ENCODE measurements around the gene LRP5. TPM values are rescaled to one million over a fixed set of nuclear protein-coding genes. Genes with fewer than 3 reads are reported as not detected.
"Not testable (repeated sequence)": the region's sequence is repeated elsewhere in the genome, so short reads cannot be mapped to it uniquely, and the experiment has no call there.

Gene LRP5
- total RNA-seq, 1 donor from 2014 or later, result 64.8 TPM

DNA sequence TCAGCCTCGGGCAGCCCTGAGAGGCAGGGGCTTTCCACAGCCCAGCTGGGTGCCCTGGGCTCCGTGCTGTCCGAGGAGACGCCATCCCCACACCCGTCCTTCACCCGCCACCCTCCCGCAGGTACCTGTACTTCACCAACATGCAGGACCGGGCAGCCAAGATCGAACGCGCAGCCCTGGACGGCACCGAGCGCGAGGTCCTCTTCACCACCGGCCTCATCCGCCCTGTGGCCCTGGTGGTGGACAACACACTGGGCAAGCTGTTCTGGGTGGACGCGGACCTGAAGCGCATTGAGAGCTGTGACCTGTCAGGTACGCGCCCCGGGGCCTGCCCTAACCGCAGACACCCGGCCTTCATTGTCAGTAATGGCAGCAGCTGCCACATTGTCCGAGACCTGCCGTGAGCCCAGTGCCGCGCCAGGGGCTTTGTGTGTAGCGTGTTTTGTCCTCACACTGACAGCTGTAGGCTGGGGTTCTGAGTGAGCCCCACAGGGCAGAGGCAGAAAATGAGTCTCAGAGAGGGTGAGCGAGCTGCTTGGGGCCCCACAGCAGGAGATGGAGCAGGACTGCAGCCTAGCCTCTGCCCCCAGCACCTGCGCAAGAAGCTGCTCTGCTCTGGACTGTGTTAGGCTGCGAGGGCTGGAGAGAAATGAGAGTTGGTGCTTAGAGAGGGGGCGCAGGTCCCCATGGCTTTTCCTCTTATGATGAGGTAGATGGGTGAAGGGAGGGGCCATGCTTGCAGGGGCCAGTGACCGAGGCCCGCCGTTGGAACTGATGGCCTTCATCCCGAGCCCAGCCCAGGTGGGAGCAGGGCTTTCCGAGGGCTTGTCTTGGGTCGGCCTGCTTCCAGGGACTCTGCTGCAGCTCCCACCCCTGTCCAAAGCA is 112.8 kb downstream of the LRP5 start:
- ATAC-seq (no peak), DNase-seq (no peak)
- intact Hi-C loops (cut with micrococcal nuclease), result no loop called here

DNA sequence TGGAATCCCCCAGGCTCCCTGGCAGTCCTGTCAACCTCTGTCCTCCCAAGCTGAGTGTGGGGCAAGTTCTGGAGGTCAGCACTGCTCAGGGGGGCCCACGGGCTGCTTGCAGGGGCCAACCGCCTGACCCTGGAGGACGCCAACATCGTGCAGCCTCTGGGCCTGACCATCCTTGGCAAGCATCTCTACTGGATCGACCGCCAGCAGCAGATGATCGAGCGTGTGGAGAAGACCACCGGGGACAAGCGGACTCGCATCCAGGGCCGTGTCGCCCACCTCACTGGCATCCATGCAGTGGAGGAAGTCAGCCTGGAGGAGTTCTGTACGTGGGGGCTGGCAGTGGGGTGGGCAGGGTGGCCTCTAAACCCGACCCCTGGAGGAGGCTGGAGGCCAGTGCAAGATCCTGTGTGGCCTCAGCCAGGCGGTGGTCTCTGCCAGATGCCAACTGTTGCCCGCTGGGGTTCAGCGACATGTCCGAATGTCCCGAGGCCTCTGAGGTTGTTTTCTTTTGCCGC is 113.5 kb downstream of the LRP5 start:
- intact Hi-C loops (cut with micrococcal nuclease), result no loop called here
- DNase-seq (no peak), ATAC-seq (no peak)

DNA sequence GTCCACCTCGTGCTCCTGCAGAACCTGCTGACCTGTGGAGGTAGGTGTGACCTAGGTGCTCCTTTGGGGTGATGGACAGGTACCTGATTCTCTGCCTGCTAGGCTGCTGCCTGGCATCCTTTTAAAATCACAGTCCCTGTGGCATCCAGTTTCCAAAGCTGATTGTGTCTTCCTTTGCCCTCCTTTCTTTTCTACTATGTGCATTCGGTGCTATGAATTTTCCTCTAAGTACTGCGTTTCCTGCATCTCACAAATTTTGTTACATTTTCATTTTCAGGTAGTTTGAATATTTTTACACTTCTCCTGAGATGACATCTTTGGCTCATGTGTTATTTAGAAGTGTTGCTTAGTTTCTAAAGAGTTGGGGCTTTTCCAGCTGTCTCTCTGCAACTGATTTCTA is 117.3 kb downstream of the LRP5 start:
- intact Hi-C loops (cut with micrococcal nuclease), result no loop called here
- DNase-seq (no peak), ATAC-seq (no peak)

DNA sequence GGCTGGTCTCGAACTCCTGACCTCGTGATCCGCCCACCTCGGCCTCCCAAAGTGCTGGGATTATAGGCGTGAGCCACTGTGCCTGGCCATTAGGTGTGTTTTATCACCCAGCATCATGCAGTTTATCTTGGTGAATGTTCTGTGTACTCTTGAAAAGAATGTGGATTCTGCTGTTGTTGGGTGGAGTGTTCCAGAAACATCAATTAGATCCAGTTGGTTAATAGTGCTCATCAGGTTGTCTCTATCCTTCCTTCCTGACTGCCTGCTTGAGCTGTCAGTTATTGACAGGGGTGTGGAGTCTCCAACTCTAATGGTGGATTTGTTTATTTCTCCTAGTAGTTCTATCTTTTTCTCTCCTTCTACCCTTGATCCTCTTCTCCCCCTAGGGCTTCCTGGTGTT is 118.0 kb downstream of the LRP5 start:
- no peak for DNase-seq
- no peak for ATAC-seq
- intact Hi-C loops (cut with micrococcal nuclease), result no loop called here

DNA sequence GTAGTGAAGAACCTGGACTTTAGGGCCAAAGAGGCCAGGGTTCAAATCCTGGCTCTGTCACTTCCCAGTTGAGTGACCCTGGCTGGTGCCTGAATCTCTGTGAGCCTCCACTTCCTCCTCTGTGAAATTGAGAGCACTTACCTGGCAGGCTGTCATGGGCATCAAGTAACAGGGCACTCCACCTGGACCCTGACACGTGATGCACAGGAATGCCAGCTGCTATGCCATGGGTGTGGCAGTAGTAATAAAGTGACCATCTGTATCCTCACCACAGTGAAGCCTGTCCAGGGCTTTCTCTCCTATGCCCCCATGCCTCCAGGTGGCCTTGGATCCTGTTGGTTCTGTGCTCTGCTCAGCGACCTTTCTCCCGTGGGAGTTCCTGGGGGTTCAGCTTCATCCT is 118.4 kb downstream of the LRP5 start:
- DNase-seq (no peak), ATAC-seq (no peak)
- intact Hi-C loops (cut with micrococcal nuclease), result no loop called here

DNA sequence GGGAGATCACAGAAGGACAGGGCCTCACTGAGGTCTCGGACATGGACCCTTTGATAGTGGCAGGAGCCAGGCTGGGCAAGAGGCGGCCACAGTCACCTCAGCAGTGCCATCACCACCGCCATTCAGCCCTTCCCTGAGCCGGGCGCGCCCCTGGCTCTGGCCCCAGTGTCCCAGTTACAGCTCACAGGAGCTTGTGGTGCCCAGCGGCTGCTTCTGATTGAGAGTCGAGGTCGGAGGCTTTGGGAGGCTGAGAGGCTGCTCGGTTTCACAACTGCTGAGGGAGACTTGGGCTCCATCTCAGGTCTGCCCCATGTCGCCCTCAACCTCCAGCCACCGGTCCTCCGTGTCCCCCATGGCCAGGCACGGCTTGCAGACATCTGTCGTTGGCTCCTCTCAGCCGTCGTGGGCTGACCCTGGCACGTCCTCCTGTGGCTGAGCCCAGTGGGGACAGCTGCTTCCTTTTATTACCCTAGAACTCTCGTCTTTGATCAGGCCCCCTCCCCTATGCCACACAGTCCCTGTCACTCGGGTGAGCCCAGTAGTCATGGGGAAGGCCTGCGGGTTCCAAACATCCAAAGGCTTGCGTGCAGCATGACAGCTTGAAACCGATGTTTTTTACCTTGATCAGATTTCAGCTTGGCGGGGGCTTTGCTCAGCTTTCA is 119.7 kb downstream of the LRP5 start:
- DNase-seq (no peak), ATAC-seq (no peak)
- intact Hi-C loops (cut with micrococcal nuclease), result no loop called here

DNA sequence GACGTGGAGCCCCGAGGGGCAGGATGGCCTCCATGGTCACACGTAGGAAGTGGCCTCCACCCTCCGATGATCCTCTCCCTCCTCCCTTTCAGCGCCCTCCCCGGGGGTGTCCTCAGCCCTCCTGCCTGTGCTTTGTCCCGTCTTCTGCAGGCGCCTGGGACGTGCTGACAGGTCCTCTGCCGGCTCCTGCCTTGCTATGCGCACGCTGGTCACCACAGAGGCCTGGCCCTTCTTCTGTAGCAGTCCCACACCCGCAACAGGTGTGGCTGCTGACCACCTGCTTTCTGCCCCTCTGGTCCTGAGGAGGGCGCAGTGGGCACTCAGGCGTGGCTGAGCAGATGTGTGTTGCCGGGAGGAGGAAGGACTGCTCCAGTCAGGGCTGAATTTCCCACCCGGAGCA is 120.5 kb downstream of the LRP5 start:
- ATAC-seq (peak; percentile 78), DNase-seq (peak; percentile 83)
- intact Hi-C loops (cut with micrococcal nuclease), result no loop called here

DNA sequence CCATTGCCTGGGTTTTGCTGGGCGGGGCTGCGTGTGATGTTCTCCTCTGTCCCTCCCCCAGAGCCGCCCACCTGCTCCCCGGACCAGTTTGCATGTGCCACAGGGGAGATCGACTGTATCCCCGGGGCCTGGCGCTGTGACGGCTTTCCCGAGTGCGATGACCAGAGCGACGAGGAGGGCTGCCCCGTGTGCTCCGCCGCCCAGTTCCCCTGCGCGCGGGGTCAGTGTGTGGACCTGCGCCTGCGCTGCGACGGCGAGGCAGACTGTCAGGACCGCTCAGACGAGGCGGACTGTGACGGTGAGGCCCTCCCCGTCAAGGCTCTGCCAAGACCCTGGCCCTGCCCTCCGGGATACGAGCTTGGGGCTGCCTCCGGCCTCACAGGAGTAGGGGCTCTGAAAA is 121.2 kb downstream of the LRP5 start:
- intact Hi-C loops (cut with micrococcal nuclease), result no loop called here
- ATAC-seq, result no peak
- DNase-seq, result no peak

DNA sequence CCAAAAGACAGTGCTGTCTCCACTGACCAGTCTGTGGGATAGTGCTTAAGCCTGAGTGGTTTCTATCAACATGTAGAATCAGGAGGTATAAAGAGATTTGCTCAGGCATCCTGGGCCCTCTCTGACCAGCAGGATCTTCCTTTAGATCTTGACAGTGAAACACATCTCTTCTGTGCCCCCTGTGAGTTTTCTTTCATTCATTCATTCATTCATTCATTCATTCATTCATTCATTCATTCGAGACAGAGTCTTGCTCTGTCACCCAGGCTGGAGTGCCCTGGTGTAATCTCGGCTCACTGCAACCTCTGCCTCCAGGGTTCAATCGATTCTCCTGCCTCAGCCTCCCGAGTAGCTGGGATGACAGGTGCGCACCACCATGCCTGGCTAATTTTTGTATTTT is 121.8 kb downstream of the LRP5 start:
- ATAC-seq; DNase-seq; intact Hi-C loops (cut with micrococcal nuclease): not testable (repeated sequence)

DNA sequence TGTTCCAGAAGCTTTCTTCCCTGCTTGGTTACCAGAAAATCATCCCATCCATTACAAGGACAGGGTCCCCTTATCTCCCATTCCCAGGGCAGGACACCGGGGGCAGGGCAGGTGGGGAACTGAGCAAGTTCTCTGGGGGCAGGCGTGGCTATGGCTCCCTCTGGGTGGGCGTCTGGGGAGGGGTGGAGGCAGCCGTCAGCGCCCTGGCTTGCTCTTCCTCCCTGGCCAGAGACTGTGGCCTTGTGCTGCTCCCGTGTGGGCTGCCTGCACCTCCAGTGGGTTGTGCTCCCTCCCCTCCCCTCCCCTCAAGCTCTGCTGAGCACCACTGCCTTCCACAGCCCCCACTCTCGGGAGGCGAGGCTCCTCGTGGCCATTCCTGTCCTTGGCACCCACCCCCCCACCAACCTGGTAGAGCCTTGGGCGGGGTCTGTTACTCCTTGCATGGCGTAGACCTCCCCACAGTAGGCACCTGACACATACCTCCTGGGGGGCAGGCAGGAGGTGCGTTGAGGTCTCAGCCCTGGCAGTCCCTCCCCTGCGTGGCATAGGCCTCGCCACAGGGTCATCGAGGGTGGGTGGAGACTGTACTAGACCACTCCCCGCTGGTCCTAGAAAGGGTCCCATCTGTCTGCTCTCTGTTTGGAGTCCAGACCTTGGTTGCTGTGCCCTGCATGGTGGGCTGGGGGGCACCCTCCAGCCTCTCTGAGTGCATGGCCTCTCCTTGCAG is 123.9 kb downstream of the LRP5 start:
- DNase-seq, result no peak
- ATAC-seq, result no peak
- intact Hi-C loops (cut with micrococcal nuclease), result no loop called here

DNA sequence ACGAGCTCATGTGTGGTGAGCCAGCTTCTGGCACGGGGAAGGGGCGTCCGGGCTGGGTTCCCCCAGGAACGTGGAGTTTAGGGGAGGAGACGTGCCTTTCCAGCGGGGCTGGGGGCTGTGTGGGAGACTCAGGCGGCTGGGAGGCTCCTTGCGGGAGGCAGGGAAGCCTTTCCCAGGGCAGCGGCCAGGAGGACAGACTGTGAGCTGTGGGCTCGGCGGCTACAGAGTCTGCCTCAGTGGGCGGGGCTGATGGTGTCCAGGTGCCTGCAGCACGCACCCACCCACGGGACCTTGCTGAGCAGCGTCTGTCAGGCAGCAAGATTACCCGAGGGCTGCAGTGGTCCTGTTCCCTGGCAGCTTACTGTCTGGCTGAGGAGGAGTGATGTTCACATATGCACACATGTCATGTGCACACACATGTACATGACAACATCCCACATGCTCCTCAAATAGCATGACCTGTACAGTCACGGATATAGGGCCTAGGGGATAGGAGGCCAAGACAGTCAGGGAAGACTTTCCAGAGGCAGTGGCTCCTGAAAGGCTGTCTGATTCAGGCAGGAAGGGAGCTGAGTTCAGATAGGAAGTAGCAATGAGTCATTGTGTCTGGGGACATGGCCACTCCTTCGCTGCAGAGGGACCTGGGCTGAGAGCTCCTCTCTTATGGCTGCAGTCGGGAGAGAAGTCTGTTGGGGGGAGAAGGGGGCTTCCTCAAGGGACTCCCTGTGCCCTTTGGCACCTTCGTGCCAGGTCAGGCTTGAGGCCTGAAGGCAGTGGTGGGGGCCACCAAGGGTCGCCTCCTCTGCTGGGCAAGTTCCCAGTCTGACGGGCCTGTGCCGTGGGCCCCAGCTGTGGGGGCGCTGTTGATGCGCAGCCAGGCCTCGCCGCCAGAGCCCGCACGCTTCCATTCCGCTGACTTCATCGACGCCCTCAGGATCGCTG is 124.9 kb downstream of the LRP5 start:
- intact Hi-C loops (cut with micrococcal nuclease), result no loop called here
- ATAC-seq, result peak; percentile 79
- DNase-seq, result peak; percentile 72

DNA sequence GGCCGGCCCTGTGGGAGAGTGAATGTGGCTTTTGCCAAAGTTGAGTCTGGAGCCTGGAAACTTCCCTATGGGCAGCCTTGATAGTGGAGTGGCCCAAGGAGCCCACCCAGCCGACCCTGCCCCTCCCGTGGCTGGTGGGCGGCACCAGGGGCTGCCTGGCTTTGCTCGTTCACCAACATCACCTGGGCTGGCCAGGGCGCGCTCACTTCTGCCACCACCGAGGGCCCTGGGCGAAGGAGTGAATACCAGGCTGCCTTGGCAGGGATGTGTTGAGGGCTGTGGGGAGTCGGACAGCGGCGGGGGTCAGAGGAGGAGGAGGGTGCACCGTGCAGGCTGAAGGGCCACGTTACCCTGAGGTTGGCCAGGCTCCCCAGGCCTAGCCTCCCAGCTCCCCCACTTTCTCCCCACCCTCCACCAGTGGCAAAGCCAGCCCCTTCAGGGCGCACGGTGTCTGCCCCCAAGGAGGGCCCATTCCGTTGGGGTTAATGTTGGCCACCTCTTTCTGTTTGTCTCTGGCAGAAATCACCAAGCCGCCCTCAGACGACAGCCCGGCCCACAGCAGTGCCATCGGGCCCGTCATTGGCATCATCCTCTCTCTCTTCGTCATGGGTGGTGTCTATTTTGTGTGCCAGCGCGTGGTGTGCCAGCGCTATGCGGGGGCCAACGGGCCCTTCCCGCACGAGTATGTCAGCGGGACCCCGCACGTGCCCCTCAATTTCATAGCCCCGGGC is 125.7 kb downstream of the LRP5 start:
- intact Hi-C loops (cut with micrococcal nuclease), result no loop called here
- ATAC-seq (no peak), DNase-seq (no peak)

DNA sequence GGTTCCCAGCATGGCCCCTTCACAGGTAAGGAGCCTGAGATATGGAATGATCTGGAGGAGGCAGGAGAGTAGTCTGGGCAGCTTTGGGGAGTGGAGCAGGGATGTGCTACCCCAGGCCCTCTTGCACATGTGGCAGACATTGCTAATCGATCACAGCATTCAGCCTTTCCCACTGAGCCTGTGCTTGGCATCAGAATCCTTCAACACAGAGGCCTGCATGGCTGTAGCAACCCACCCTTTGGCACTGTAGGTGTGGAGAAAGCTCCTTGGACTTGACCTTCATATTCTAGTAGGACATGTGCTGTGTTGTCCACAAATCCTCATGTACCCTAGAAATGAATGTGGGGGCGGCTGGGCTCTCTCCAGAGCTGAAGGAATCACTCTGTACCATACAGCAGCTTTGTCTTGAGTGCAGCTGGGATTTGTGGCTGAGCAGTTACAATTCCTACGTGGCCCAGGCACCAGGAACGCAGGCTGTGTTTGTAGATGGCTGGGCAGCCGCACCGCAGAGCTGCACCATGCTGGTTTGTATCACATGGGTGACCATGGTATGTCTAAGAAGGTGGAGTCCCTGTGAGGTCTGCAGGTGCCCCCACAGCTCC is 126.4 kb downstream of the LRP5 start:
- ATAC-seq, result no peak
- no peak for DNase-seq
- intact Hi-C loops (cut with micrococcal nuclease), result no loop called here

DNA sequence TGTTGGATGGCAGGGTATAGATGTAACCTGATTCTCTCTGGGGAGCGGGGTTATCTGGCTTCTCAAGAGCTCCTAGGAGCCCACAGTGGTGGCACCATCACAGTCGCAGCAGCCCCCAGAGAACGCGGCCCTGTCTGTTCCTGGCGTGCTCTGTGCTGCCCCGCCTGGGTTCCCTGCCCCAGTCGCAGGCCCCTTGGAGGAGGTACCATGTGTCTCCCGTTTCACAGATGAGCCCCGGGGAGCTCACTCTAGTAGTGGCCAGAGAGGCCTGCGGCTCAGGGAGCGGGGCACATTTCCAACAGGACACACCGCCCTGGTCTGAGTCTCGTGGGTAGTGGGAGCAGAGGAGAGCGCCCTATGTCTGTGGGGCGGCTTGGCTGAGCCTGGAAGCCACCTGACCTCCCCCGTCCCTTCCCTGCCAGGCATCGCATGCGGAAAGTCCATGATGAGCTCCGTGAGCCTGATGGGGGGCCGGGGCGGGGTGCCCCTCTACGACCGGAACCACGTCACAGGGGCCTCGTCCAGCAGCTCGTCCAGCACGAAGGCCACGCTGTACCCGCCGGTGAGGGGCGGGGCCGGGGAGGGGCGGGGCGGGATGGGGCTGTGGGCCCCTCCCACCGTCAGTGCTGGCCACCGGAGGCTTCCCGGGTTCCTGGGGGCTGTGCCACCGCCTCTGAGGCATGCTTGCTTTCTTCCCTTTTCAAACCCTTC is 127.1 kb downstream of the LRP5 start:
- DNase-seq, result no peak
- no peak for ATAC-seq
- intact Hi-C loops (cut with micrococcal nuclease), result loop anchor here (10.0 kb wide), 1 partner anchor 185 kb away; no protein-coding TSS in a partner anchor

DNA sequence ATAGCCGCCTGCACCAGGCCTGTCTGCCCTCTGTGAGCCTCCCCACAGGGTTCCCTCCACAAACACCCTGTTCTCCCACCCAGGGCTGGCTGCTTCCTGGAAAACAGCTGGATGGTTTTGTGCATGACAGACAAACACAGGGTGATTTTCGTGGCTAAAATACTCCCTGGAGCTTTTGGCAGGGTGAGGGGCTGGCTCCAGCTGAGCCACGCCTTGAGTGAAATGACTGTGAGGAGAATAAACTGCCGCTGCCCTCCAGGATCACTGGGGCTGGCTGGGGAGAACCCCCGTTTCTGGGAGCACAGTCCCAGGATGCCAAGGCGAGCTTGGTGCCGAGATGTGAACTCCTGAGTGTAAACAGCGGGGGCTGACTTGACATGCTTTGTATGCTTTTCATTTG is 127.8 kb downstream of the LRP5 start:
- intact Hi-C loops (cut with micrococcal nuclease), result loop anchor here (10.0 kb wide), 1 partner anchor 185 kb away; no protein-coding TSS in a partner anchor
- no peak for DNase-seq
- no peak for ATAC-seq

DNA sequence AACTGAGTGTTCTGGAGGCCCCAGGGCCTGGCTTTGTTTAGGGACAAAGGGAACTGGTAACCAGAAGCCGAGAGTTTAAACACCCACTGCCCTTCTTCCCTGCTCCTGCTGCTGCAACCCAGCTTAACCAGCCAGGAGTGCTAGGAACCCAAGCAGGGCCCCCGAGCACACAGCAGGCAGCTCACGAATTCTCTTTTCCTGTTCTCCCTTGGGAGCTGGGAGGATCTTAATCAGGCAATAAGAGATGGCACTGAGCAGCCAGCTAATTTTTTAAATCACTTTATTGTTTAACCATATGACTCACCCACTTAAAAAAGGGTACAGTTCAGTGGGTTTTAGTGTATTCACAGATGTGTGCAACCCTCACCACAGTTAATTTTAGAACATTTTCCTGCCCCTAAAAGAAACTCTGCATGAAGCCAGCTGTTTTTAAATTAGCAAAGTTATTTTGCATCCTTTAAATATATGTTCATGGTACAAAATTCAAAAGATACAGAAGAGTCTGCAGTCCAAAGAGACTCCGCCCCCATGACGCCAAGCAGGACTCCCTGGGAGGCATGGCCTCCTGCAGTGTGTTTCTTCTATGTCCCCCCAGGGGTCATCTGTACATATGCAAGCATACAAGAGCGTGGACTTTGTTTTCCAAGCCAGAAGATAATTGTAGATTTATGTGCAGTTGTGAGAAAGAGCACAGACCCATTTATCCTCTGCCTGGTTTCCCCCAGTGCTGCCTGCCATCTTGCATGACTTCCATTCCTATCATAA is 129.3 kb downstream of the LRP5 start:
- intact Hi-C loops (cut with micrococcal nuclease), result loop anchor here (10.0 kb wide), 1 partner anchor 187 kb away; no protein-coding TSS in a partner anchor
- DNase-seq (no peak), ATAC-seq (no peak)

Measured in left ventricle myocardium superior (tissue), 1 donor.